Esophagus (tissue), 2 donors: ENCODE data around the gene KCNH5. TPM values are rescaled to one million over a fixed set of nuclear protein-coding genes. Genes with fewer than 3 reads are reported as not detected.
"Not testable (repeated sequence)": the region's sequence is repeated elsewhere in the genome, so short reads cannot be mapped to it uniquely, and the experiment has no call there.

Source experiments
- H3K27ac ChIP-seq, 2 donors: one replicate each; pipeline ENCODE4 v1.5.1; 2013; ENCODE audit warnings: low read depth in 2 of 2, mild to moderate bottlenecking in 2 of 2, inconsistent platforms in 1 of 2, low read length in 1 of 2, moderate library complexity in 1 of 2
- H3K27me3 ChIP-seq, 2 donors: one replicate each; pipeline ENCODE4 v1.6.1; 2013; ENCODE audit warnings: low read length in 2 of 2, control low read depth in 1 of 2, mild to moderate bottlenecking in 1 of 2; ENCODE audit not compliant: insufficient read depth in 2 of 2, control insufficient read depth in 1 of 2
- H3K36me3 ChIP-seq, 2 donors: one replicate each; pipeline ENCODE4 v1.6.1; 2013; ENCODE audit warnings: low read length in 1 of 2; ENCODE audit not compliant: control insufficient read depth in 2 of 2, insufficient read depth in 2 of 2
- H3K4me1 ChIP-seq, 2 donors: one replicate each; pipeline ENCODE4 v1.6.1; 2013; ENCODE audit warnings: low read length in 1 of 2; ENCODE audit not compliant: control insufficient read depth in 2 of 2, insufficient read depth in 2 of 2
- H3K4me3 ChIP-seq, 2 donors: one replicate each; pipeline ENCODE4 v1.5.1; 2013; ENCODE audit warnings: low read length in 2 of 2, mild to moderate bottlenecking in 2 of 2, low read depth in 1 of 2, moderate library complexity in 1 of 2
- H3K9me3 ChIP-seq, 2 donors: one replicate each; pipeline ENCODE4 v1.6.1; 2013; ENCODE audit warnings: mild to moderate bottlenecking in 2 of 2, low read depth in 1 of 2, low read length in 1 of 2, moderate library complexity in 1 of 2; ENCODE audit not compliant: control insufficient read depth in 2 of 2, insufficient read depth in 1 of 2
- WGBS, 2 donors: extraction: QIAGEN DNeasy Blood & Tissue Kit; methylation state at CpG; one replicate each; pipeline ENCODE4 v1.1.7; 2013; 5-methylcytosine and 5-hydroxymethylcytosine counted together
- polyA plus RNA-seq, 2 donors: library from polyadenylated mRNA; stranded (reverse); fragments of 200-250 nt; gene quantifications; one replicate each; pipeline ENCODE4 v1.2.3, GENCODE V29; 2013
- donor health status: healthy with polysubstance abuse.
- donor health status: Bipolar disorder and iron deficiency.

Gene KCNH5
- polyA plus RNA-seq, 2 donors, result not detected

- Histone ChIP-seq H3K4me3 (no peak overlapping the region), H3K27me3 (no peaks in the 10 kb centered on the region), H3K36me3 (no peaks in the 10 kb centered on the region), H3K4me1 (no peaks in the 10 kb centered on the region), H3K9me3 (no peaks in the 10 kb centered on the region), H3K27ac (no peak overlapping the region)
- 41 to 48% methylated on average over 3 of the region's 3 CpGs for WGBS, 2 donors
Observed at GRCh38 chr14:62800577-62800976, 244.7 kb downstream of the KCNH5 start.

GRCh38 chr14:62796431-62796830 is 248.8 kb downstream of the KCNH5 start:
- 82 to 85% methylated on average over 3 of the region's 3 CpGs for WGBS, 2 donors
- no peak overlapping the region for H3K27ac ChIP-seq
- H3K9me3 ChIP-seq, result no peaks in the 10 kb centered on the region
- H3K4me3 ChIP-seq, result no peak overlapping the region
- no peaks in the 10 kb centered on the region for H3K4me1 ChIP-seq
- H3K27me3 ChIP-seq, result no peaks in the 10 kb centered on the region
- no peaks in the 10 kb centered on the region for H3K36me3 ChIP-seq

GRCh38 chr14:62792578-62792977 is 252.7 kb downstream of the KCNH5 start:
- Histone ChIP-seq H3K27ac (no peak overlapping the region), H3K36me3 (no peaks in the 10 kb centered on the region), H3K27me3 (no peaks in the 10 kb centered on the region), H3K4me3 (no peak overlapping the region), H3K4me1 (no peaks in the 10 kb centered on the region), H3K9me3 (no peaks in the 10 kb centered on the region)
- WGBS, 2 donors, result 86 to 88% methylated on average over 5 of the region's 5 CpGs

- not testable (repeated sequence) for H3K4me1 ChIP-seq, H3K27ac ChIP-seq, H3K4me3 ChIP-seq, H3K36me3 ChIP-seq, H3K27me3 ChIP-seq, H3K9me3 ChIP-seq
- 65 to 71% methylated on average over 15 of the region's 15 CpGs for WGBS, 2 donors
Observed at GRCh38 chr14:62781328-62781727, 263.9 kb downstream of the KCNH5 start.

- no peak overlapping the region for H3K4me3 ChIP-seq
- WGBS, 2 donors, result 65 to 80% methylated on average over 1 of the region's 1 CpG
- H3K27ac ChIP-seq, result no peak overlapping the region
- H3K9me3 ChIP-seq, result peaks cover 0 to 2% of the 10 kb centered on the region in 2 donors
- H3K36me3 ChIP-seq, result no peaks in the 10 kb centered on the region
- H3K27me3 ChIP-seq, result no peaks in the 10 kb centered on the region
- no peaks in the 10 kb centered on the region for H3K4me1 ChIP-seq
Observed at GRCh38 chr14:62778852-62779251, 266.4 kb downstream of the KCNH5 start.

GRCh38 chr14:62778310-62778709 is 266.9 kb downstream of the KCNH5 start:
- Histone ChIP-seq H3K4me3 (no peak overlapping the region), H3K4me1 (no peaks in the 10 kb centered on the region), H3K27ac (no peak overlapping the region), H3K27me3 (no peaks in the 10 kb centered on the region), H3K9me3 (peaks cover 0 to 2% of the 10 kb centered on the region in 2 donors), H3K36me3 (no peaks in the 10 kb centered on the region)
- 47 to 71% methylated on average over 2 of the region's 2 CpGs for WGBS, 2 donors

GRCh38 chr14:62777510-62777909 is 267.7 kb downstream of the KCNH5 start:
- no peak overlapping the region for H3K4me3 ChIP-seq
- no peaks in the 10 kb centered on the region for H3K27me3 ChIP-seq
- no peak overlapping the region for H3K27ac ChIP-seq
- H3K9me3 ChIP-seq, result peaks cover 0 to 2% of the 10 kb centered on the region in 2 donors
- H3K4me1 ChIP-seq, result no peaks in the 10 kb centered on the region
- WGBS, 2 donors, result 58 to 72% methylated on average over 2 of the region's 2 CpGs
- no peaks in the 10 kb centered on the region for H3K36me3 ChIP-seq

GRCh38 chr14:62776300-62776699 is 269.0 kb downstream of the KCNH5 start:
- Histone ChIP-seq H3K36me3 (no peaks in the 10 kb centered on the region), H3K9me3 (no peaks in the 10 kb centered on the region), H3K4me3 (no peak overlapping the region), H3K27me3 (no peaks in the 10 kb centered on the region), H3K4me1 (no peaks in the 10 kb centered on the region), H3K27ac (no peak overlapping the region)
- 66 to 76% methylated on average over 1 of the region's 1 CpG for WGBS, 2 donors

GRCh38 chr14:62768753-62769152 is 276.5 kb downstream of the KCNH5 start:
- no peaks in the 10 kb centered on the region for H3K4me1 ChIP-seq
- no peaks in the 10 kb centered on the region for H3K27me3 ChIP-seq
- H3K27ac ChIP-seq, result no peak overlapping the region
- no peaks in the 10 kb centered on the region for H3K9me3 ChIP-seq
- 70 to 72% methylated on average over 2 of the region's 2 CpGs for WGBS, 2 donors
- no peak overlapping the region for H3K4me3 ChIP-seq
- H3K36me3 ChIP-seq, result no peaks in the 10 kb centered on the region

GRCh38 chr14:62763951-62764350 is 281.3 kb downstream of the KCNH5 start:
- Histone ChIP-seq H3K4me1 (no peaks in the 10 kb centered on the region), H3K4me3 (no peak overlapping the region), H3K27ac (no peak overlapping the region), H3K36me3 (no peaks in the 10 kb centered on the region), H3K27me3 (no peaks in the 10 kb centered on the region), H3K9me3 (no peaks in the 10 kb centered on the region)
